ENCODE measurements around the gene MYO5B.

Gene MYO5B

DNA sequence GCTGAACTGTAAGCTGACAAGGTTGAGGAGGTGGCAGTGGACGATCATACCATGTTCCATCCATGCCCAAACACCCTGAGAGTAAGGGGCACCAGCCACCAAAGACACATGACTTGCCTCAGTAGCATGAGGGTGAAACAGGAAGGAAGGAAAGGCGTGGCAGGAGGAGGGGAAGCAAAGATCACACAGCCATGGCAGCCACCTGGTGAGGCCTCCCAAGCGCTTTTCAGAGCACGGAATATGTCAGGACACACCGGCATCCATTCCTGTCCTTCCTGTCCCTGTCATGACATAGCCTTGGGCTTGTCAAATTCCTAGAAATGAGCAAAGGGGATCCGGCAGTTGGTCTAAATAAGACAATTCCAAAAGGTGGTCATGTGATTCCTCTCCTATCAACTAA, 118.7 kb downstream of the MYO5B start:
- DNase-seq (ENCODE audit: low read depth): no peak
- H3K4me3 ChIP-seq (ENCODE audit: low read depth, low read length): no peak overlapping the region

GRCh38 chr18:50075772-50076171, 119.2 kb downstream of the MYO5B start:
- TF ChIP-seq CTCF (IDR thresholded peaks at IDR 0.05; ENCODE audit: control insufficient read depth, extremely low read depth, insufficient read depth): no peak
- DNase-seq (ENCODE audit: low read depth): no peak
- H3K4me3 ChIP-seq (ENCODE audit: low read depth, low read length): no peak overlapping the region

More for the DNA sequence above, 118.7 kb downstream of the MYO5B start:
- TF ChIP-seq CTCF (IDR thresholded peaks at IDR 0.05; ENCODE audit: control insufficient read depth, extremely low read depth, insufficient read depth): no peak

- no peak for DNase-seq (ENCODE audit: low read depth)
- TF ChIP-seq CTCF (IDR thresholded peaks at IDR 0.05; ENCODE audit: control insufficient read depth, extremely low read depth, insufficient read depth): no peak
- H3K4me3 ChIP-seq (ENCODE audit: low read depth, low read length): no peak overlapping the region
Measured at GRCh38 chr18:50074404-50074803, 120.5 kb downstream of the MYO5B start.

DNA sequence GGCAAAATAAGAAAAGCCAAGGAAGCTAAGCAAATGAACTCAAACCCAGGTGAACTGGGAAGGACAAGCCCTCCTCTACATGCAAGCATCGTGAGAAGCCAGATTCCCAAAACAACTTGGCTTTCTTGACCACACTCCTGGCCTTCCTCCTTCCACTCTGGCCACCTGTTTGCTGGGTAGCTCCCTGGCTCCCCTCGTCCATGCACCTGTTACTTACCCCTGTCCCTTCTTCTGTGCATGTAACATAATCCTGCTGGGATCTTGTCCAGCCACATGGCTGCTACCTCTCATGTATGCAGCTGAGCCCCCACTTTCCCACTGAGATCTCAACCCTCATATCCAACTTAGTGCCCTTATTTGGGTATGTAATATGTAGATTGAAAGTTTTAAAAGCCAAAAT, 121.6 kb downstream of the MYO5B start:
- no peak for DNase-seq (ENCODE audit: low read depth)
- H3K4me3 ChIP-seq (ENCODE audit: low read depth, low read length): no peak overlapping the region
- no peak for TF ChIP-seq CTCF (IDR thresholded peaks at IDR 0.05; ENCODE audit: control insufficient read depth, extremely low read depth, insufficient read depth)

GRCh38 chr18:50072146-50072545, 122.8 kb downstream of the MYO5B start:
- H3K4me3 ChIP-seq (ENCODE audit: low read depth, low read length): no peak overlapping the region
- no peak for TF ChIP-seq CTCF (IDR thresholded peaks at IDR 0.05; ENCODE audit: control insufficient read depth, extremely low read depth, insufficient read depth)
- DNase-seq (ENCODE audit: low read depth): no peak

DNA sequence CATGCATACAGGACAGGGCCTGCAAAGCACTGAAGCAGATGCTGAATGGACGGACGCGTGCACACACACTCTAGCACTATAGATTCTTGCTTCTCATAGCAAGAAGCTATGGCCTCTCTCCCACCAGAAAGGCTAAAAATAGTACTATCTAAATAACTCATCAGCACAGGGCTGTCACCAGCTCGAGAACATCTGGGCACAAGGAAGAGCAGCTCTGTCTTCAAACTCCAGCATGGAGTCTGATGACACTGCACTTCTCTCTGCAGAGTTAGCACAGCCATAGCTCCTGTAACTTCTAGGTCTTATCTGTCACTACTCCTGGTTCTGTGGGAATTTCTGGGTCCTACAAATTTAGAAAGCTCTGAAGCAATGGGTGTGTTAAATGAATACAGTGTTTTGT, 123.5 kb downstream of the MYO5B start:
- DNase-seq (ENCODE audit: low read depth): no peak
- TF ChIP-seq CTCF (IDR thresholded peaks at IDR 0.05; ENCODE audit: control insufficient read depth, extremely low read depth, insufficient read depth): no peak
- no peak overlapping the region for H3K4me3 ChIP-seq (ENCODE audit: low read depth, low read length)

- no peak for TF ChIP-seq CTCF (IDR thresholded peaks at IDR 0.05; ENCODE audit: control insufficient read depth, extremely low read depth, insufficient read depth)
- no peak overlapping the region for H3K4me3 ChIP-seq (ENCODE audit: low read depth, low read length)
- no peak for DNase-seq (ENCODE audit: low read depth)
Measured at GRCh38 chr18:50069422-50069821, 125.5 kb downstream of the MYO5B start.
